ENCODE data around the gene F2R.

- no peak for TF ChIP-seq CTCF (IDR thresholded peaks at IDR 0.05 in 2 of 3, conservative IDR thresholded peaks at IDR 0.05 in 1 of 3; ENCODE audit: insufficient read depth in 2 of 3, low read depth in 1 of 3, low read length in 3 of 3)
- TF ChIP-seq NR2C1 (IDR thresholded peaks at IDR 0.05): peak; percentile 29; the same call in 1 of the 2 replicates
- TF ChIP-seq NR2C1 (tag; IDR thresholded peaks at IDR 0.05): 0 out of 2 replicates have a peak, but pooled peaks have one; percentile 18
- TF ChIP-seq MXI1 (IDR thresholded peaks at IDR 0.05; ENCODE audit: low read depth, low read length): no peak
- TF ChIP-seq NFIC (IDR thresholded peaks at IDR 0.05): no peak
- no peak for TF ChIP-seq ZNF263 (CRISPR knock-in tag; IDR thresholded peaks at IDR 0.05; ENCODE audit: borderline replicate concordance)
- no peak for TF ChIP-seq ZNF644 (tag; IDR thresholded peaks at IDR 0.05; ENCODE audit: low read depth)
- no peak for TF ChIP-seq EP300 (IDR thresholded peaks at IDR 0.05; ENCODE audit: low read length)
- no peak for TF ChIP-seq POLR2A (conservative IDR thresholded peaks at IDR 0.05)
- TF ChIP-seq E2F4 (CRISPR knock-in tag; IDR thresholded peaks at IDR 0.05; ENCODE audit: low read depth): no peak
- no peak for TF ChIP-seq E2F5 (CRISPR knock-in tag; IDR thresholded peaks at IDR 0.05)
- no peak for TF ChIP-seq JUN (IDR thresholded peaks at IDR 0.05; ENCODE audit: borderline replicate concordance, low read depth, low read length)
- TF ChIP-seq JUN (CRISPR knock-in tag; IDR thresholded peaks at IDR 0.05; ENCODE audit: borderline replicate concordance): no peak
- no peak for TF ChIP-seq FOXJ2 (tag; IDR thresholded peaks at IDR 0.05)
Observed at GRCh38 chr5:76667495-76667894, 48.4 kb upstream of the F2R start.
